RWPE2 (cell line): ENCODE data around the gene IPO5.

ENCODE experiments used
- ATAC-seq: fragments of 200-7000 bp; cut with Tn5 transposase; 3 replicates; pipeline ENCODE4 v1.9.1; 2021; ENCODE audit warnings: low read depth
- DNase-seq: peaks from one replicate; pipeline ENCODE4 v3.0.0-alpha.2; 2020; ENCODE audit warnings: low spot score
- H3K27ac ChIP-seq: fragments of 450-650 bp; 2 replicates; pipeline ENCODE4 v1.5.1; 2017; ENCODE audit warnings: mild to moderate bottlenecking; ENCODE audit not compliant: poor library complexity, severe bottlenecking
- H3K27me3 ChIP-seq: fragments of 250-450 bp; sonication (Bioruptor Pico); 2 replicates; pipeline ENCODE4 v1.5.1; 2021; ENCODE audit warnings: mild to moderate bottlenecking, moderate library complexity; ENCODE audit not compliant: insufficient read depth, poor library complexity, severe bottlenecking
- H3K36me3 ChIP-seq: fragments of 250-450 bp; sonication (Bioruptor Pico); 2 replicates; pipeline ENCODE4 v1.5.1; 2020; ENCODE audit warnings: low read depth, mild to moderate bottlenecking, moderate library complexity
- H3K4me1 ChIP-seq: fragments of 250-450 bp; sonication (Bioruptor Pico); 2 replicates; pipeline ENCODE4 v1.5.1; 2021; ENCODE audit warnings: mild to moderate bottlenecking, moderate library complexity; ENCODE audit not compliant: insufficient read depth, poor library complexity, severe bottlenecking
- H3K4me3 ChIP-seq: fragments of 250-450 bp; sonication (Bioruptor Pico); 2 replicates; pipeline ENCODE4 v1.5.1; 2021; ENCODE audit warnings: mild to moderate bottlenecking, moderate library complexity; ENCODE audit not compliant: severe bottlenecking
- H3K9me3 ChIP-seq: fragments of 250-450 bp; sonication (Bioruptor Pico); 2 replicates; pipeline ENCODE4 v1.5.1; 2021; ENCODE audit warnings: mild to moderate bottlenecking, moderate library complexity; ENCODE audit not compliant: severe bottlenecking
- CTCF ChIP-seq: fragments of 450-650 bp; IDR thresholded peaks from one replicate; pipeline ENCODE4 v1.5.1; 2017; ENCODE audit warnings: mild to moderate bottlenecking, moderate library complexity; ENCODE audit not compliant: poor library complexity, severe bottlenecking

The IPO5 gene

GRCh38 chr13:98072476-98072875 is 119.0 kb downstream of the IPO5 start:
- no peak for TF ChIP-seq CTCF
- no peak for ATAC-seq
- Histone ChIP-seq H3K27ac (no peak overlapping the region), H3K4me1 (no peaks in the 10 kb centered on the region), H3K4me3 (no peak overlapping the region), H3K9me3 (no peaks in the 10 kb centered on the region), H3K36me3 (no peaks in the 10 kb centered on the region), H3K27me3 (no peaks in the 10 kb centered on the region)
- DNase-seq: no peak
